ENCODE results near the gene RNF13. TPM values are rescaled to one million over a fixed set of nuclear protein-coding genes. Genes with fewer than 3 reads are reported as not detected.

The RNF13 gene
- total RNA-seq, 2 experiments from 2014 or later: 30.4 to 32.8 TPM

Other genes with a start within 250 kb of the RNF13 start
- 1 to 10 TPM; 1.2 to 1.7 TPM for gene WWTR1, start 155.2 kb upstream of the RNF13 start, total RNA-seq
- gene COMMD2, start 60.7 kb upstream of the RNF13 start, total RNA-seq: 10 to 100 TPM; 37.4 to 40.8 TPM
- not detected for gene ANKUB1, start 20.7 kb upstream of the RNF13 start, total RNA-seq
- 1 to 10 TPM; 3.9 to 4.2 TPM for gene PFN2, start 157.7 kb downstream of the RNF13 start, total RNA-seq

All from activated CD8-positive, alpha-beta memory T cell treated with anti-CD3 and anti-CD28 coated beads for 36 hours (primary cell).